ENCODE measurements around the gene LIN52. TPM values are rescaled to one million over a fixed set of nuclear protein-coding genes. Genes with fewer than 3 reads are reported as not detected.

LIN52 gene
- total RNA-seq, 2 experiments from 2014 or later: 5.4 to 6.8 TPM

GRCh38 chr14:74205882-74206281 lies 121.1 kb downstream of the LIN52 start:
- intact Hi-C loops (cut with DNase I, micrococcal nuclease): no loop called here

GRCh38 chr14:74207943-74208342 lies 123.2 kb downstream of the LIN52 start:
- no peak overlapping the region for H3K4me3 ChIP-seq (ENCODE audit: low read length)
- no peaks in the 10 kb centered on the region for H3K9me3 ChIP-seq (ENCODE audit: control insufficient read depth in 1 of 2, insufficient read depth in 1 of 2, low read length in 2 of 2)
- H3K27me3 ChIP-seq (ENCODE audit: control insufficient read depth in 1 of 2, insufficient read depth in 2 of 2, low read length in 2 of 2): peaks cover 0 to 2% of the 10 kb centered on the region in 2 experiments
- intact Hi-C loops (cut with DNase I, micrococcal nuclease): no loop called here
- ChIA-PET POLR2A (no interaction called here), CTCF (no interaction called here)
- TF ChIP-seq CTCF (IDR thresholded peaks at IDR 0.05): no peak
- no peak overlapping the region for H3K27ac ChIP-seq (ENCODE audit: low read depth in 1 of 2, low read length in 2 of 2)
- Mint-ChIP-seq H3K9me3 (no peaks in the 10 kb centered on the region), H3K27me3 (no peaks in the 10 kb centered on the region), H3K4me1 (ENCODE audit: low read depth) (no peaks in the 10 kb centered on the region), H3K27ac (no peak overlapping the region), H3K4me3 (no peak overlapping the region), H3K36me3 (ENCODE audit: low read depth) (no peaks in the 10 kb centered on the region)
- DNase-seq (no peak), ATAC-seq (ENCODE audit: poor library complexity) (no peak)
- H3K4me1 ChIP-seq (ENCODE audit: insufficient read depth, low read length): no peaks in the 10 kb centered on the region
- no peaks in the 10 kb centered on the region for H3K36me3 ChIP-seq (ENCODE audit: insufficient read depth, low read length)

More at GRCh38 chr14:74205882-74206281, 121.1 kb downstream of the LIN52 start:
- Mint-ChIP-seq H3K36me3 (ENCODE audit: low read depth) (peaks cover 6% of the 10 kb centered on the region), H3K9me3 (no peaks in the 10 kb centered on the region), H3K27ac (no peak overlapping the region), H3K4me1 (ENCODE audit: low read depth) (no peaks in the 10 kb centered on the region), H3K27me3 (no peaks in the 10 kb centered on the region), H3K4me3 (no peak overlapping the region)
- Histone ChIP-seq H3K4me3 (ENCODE audit: low read length) (no peak overlapping the region), H3K27me3 (ENCODE audit: control insufficient read depth in 1 of 2, insufficient read depth in 2 of 2, low read length in 2 of 2) (no peaks in the 10 kb centered on the region), H3K4me1 (ENCODE audit: insufficient read depth, low read length) (no peaks in the 10 kb centered on the region), H3K9me3 (ENCODE audit: control insufficient read depth in 1 of 2, insufficient read depth in 1 of 2, low read length in 2 of 2) (no peaks in the 10 kb centered on the region), H3K27ac (ENCODE audit: low read depth in 1 of 2, low read length in 2 of 2) (no peak overlapping the region), H3K36me3 (ENCODE audit: insufficient read depth, low read length) (peaks cover 3% of the 10 kb centered on the region)
- no peak for ATAC-seq (ENCODE audit: poor library complexity)
- DNase-seq: no peak
- TF ChIP-seq CTCF (IDR thresholded peaks at IDR 0.05): no peak
- POLR2A ChIA-PET: no interaction called here
- CTCF ChIA-PET: no interaction called here

DNA sequence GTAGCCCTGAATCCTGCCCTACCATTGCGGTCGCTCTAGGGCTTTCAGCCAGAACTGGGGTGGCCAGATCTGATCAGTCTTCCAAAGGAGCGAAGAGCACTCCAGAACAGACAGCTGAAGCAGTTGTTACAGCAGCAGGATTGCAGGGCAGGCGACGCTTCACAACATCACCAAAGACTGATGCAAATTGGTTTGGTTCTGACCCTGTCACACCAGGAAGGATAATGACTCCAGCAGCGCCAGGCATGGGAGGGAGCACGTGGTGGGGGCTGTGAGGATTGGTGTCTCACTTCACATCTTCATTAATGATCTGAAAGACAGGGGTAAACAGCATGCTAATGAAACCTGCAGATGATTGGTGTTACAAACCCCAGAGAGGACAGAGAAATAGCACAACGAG lies 123.9 kb downstream of the LIN52 start:
- no peak for TF ChIP-seq CTCF (IDR thresholded peaks at IDR 0.05)
- H3K9me3 Mint-ChIP-seq: no peaks in the 10 kb centered on the region
- H3K4me1 Mint-ChIP-seq (ENCODE audit: low read depth): no peaks in the 10 kb centered on the region
- Histone ChIP-seq H3K4me1 (ENCODE audit: insufficient read depth, low read length) (no peaks in the 10 kb centered on the region), H3K36me3 (ENCODE audit: insufficient read depth, low read length) (no peaks in the 10 kb centered on the region), H3K27me3 (ENCODE audit: control insufficient read depth in 1 of 2, insufficient read depth in 2 of 2, low read length in 2 of 2) (peaks cover 0 to 2% of the 10 kb centered on the region in 2 experiments), H3K4me3 (ENCODE audit: low read length) (no peak overlapping the region), H3K27ac (ENCODE audit: low read depth in 1 of 2, low read length in 2 of 2) (no peak overlapping the region), H3K9me3 (ENCODE audit: control insufficient read depth in 1 of 2, insufficient read depth in 1 of 2, low read length in 2 of 2) (no peaks in the 10 kb centered on the region)
- POLR2A ChIA-PET: no interaction called here
- no peaks in the 10 kb centered on the region for H3K27me3 Mint-ChIP-seq
- H3K27ac Mint-ChIP-seq: no peak overlapping the region
- H3K36me3 Mint-ChIP-seq (ENCODE audit: low read depth): no peaks in the 10 kb centered on the region
- CTCF ChIA-PET: no interaction called here
- intact Hi-C loops (cut with DNase I, micrococcal nuclease): no loop called here
- H3K4me3 Mint-ChIP-seq: no peak overlapping the region
- no peak for ATAC-seq (ENCODE audit: poor library complexity)
- no peak for DNase-seq

Measured in CD4-positive, alpha-beta T cell (primary cell).